Right lobe of liver (tissue), 6 donors: ENCODE results near the gene FOXP1. TPM values are rescaled to one million over a fixed set of nuclear protein-coding genes. Genes with fewer than 3 reads are reported as not detected.

Source experiments
- ATAC-seq, 4 donors: fragments of 200-7000 bp; cut with Tn5 transposase; one replicate each; pipeline ENCODE4 v1.9.1; 2020; ENCODE audit warnings: mild to moderate bottlenecking in 4 of 4, moderate library complexity in 4 of 4
- DNase-seq, 3 donors: peaks; one replicate each; pipeline ENCODE4 v3.0.0-alpha.2; 2020
- H3K27ac ChIP-seq, 3 donors: fragments of 200-600 bp; one replicate each; pipeline ENCODE4 v1.8.0; 2022
- H3K27me3 ChIP-seq, 2 donors: fragments of 200-600 bp; one replicate each; pipeline ENCODE4 v1.8.0; 2022
- H3K36me3 ChIP-seq, 4 donors: fragments of 200-600 bp; sonication (generic) in 1 of 4; one replicate each; pipeline versions ENCODE4 v1.5.1 to v1.8.0; 2017 to 2022; ENCODE audit warnings: control low read depth in 1 of 4
- H3K4me1 ChIP-seq, 4 donors: fragments of 200-600 bp; sonication (generic) in 1 of 4; one replicate each; pipeline versions ENCODE4 v1.5.1 to v1.8.0; 2017 to 2022; ENCODE audit warnings: control low read depth in 1 of 4
- H3K4me3 ChIP-seq, 3 donors: fragments of 200-600 bp; one replicate each; pipeline ENCODE4 v1.8.0; 2022
- H3K9me3 ChIP-seq, 4 donors: fragments of 200-600 bp; sonication (generic) in 1 of 4; one replicate each; pipeline versions ENCODE4 v1.5.1 to v1.8.0; 2017 to 2022; ENCODE audit warnings: control low read depth in 1 of 4
- POLR2A ChIP-seq: fragments of 450-650 bp; IDR thresholded peaks from one replicate; pipeline ENCODE4 v1.6.1; 2017; ENCODE audit warnings: antibody characterized with exemption, mild to moderate bottlenecking
- WGBS: methylation state at CpG from one replicate; pipeline ENCODE4 v1.1.6; 2018; ENCODE audit warnings: low coverage, low lambda C conversion rate; ENCODE audit not compliant: insufficient coverage; ENCODE audit errors: missing lambda C conversion rate; 5-methylcytosine and 5-hydroxymethylcytosine counted together
- intact Hi-C, 2 donors: fragments of 100-400 bp; cut with DNase I; formaldehyde crosslinking; loops; one replicate each; pipeline versions ENCODE4 v1.11.2 to v1.14.1; 2022
- total RNA-seq, 6 experiments: library from RNA; depleted of rRNA in 2 of 6; stranded (reverse); fragments of >200 nt in 2 of 6; fragmentation: NEBNext Ultra II Directional in 3 of 6; extraction: Animal tissue kit (Norgen Biotek cat#: 25700) in 3 of 6; gene quantifications; one replicate each; pipeline versions ENCODE4 v1.1.0 to v1.2.4, GENCODE V29; 2016 to 2023
- TF ChIP-seq, protein P1 (sequence below), 4 donors: fragments of 200-600 bp in 3 of 4; fragments of 450-650 bp in 1 of 4; IDR thresholded peaks; one replicate each; pipeline versions ENCODE4 v1.5.1 to v1.8.0; 2016 to 2022; ENCODE audit warnings: antibody characterized with exemption in 4 of 4, mild to moderate bottlenecking in 2 of 4
- donor health status: DM: no; HTN: yes; CAD: no.
- donor health status: DM: no; HTN: no; CAD: no.
- donor health status: DM: no; HTN: no; CAD: no.
- donor health status: DM: no; HTN: yes; CAD: no.
- donor health status: DM: no; HTN: yes; CAD: no.

FOXP1 gene
- total RNA-seq, 6 experiments from 2014 or later, result 26.7 to 47.7 (median 35.2) TPM

DNA sequence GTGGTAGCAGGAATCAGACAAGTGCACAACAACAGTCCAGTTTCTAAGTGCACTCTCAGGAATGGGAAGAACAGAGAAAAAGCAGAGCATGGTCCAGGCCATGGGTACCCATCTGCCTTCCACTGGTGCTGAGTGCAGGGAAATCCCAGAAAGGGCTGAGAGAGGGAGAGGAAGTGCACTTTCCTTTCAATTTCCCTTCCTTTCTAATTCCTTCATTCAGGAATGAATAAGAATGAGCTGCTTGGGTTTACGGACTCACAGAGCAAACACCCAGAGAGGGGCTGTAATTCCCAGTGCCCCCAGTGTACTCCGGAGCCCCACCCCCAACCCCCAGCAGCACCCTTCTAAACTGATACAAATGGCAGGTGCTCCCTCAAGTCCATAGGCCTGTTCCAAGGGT lies 300.6 kb downstream of the FOXP1 start:
- ATAC-seq, result no peak
- Histone ChIP-seq H3K27me3 (no peaks in the 10 kb centered on the region), H3K27ac (no peak overlapping the region), H3K9me3 (no peaks in the 10 kb centered on the region), H3K4me1 (no peaks in the 10 kb centered on the region), H3K36me3 (no peaks in the 10 kb centered on the region), H3K4me3 (no peak overlapping the region)
- TF ChIP-seq POLR2A, result no peak
- TF ChIP-seq, protein P1, sequence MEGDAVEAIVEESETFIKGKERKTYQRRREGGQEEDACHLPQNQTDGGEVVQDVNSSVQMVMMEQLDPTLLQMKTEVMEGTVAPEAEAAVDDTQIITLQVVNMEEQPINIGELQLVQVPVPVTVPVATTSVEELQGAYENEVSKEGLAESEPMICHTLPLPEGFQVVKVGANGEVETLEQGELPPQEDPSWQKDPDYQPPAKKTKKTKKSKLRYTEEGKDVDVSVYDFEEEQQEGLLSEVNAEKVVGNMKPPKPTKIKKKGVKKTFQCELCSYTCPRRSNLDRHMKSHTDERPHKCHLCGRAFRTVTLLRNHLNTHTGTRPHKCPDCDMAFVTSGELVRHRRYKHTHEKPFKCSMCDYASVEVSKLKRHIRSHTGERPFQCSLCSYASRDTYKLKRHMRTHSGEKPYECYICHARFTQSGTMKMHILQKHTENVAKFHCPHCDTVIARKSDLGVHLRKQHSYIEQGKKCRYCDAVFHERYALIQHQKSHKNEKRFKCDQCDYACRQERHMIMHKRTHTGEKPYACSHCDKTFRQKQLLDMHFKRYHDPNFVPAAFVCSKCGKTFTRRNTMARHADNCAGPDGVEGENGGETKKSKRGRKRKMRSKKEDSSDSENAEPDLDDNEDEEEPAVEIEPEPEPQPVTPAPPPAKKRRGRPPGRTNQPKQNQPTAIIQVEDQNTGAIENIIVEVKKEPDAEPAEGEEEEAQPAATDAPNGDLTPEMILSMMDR (IDR thresholded peaks at IDR 0.05), result no peak
- intact Hi-C loops, result no loop called here
- DNase-seq, result no peak
- WGBS, result 100% methylated on average over 1 of the region's 2 CpGs

DNA sequence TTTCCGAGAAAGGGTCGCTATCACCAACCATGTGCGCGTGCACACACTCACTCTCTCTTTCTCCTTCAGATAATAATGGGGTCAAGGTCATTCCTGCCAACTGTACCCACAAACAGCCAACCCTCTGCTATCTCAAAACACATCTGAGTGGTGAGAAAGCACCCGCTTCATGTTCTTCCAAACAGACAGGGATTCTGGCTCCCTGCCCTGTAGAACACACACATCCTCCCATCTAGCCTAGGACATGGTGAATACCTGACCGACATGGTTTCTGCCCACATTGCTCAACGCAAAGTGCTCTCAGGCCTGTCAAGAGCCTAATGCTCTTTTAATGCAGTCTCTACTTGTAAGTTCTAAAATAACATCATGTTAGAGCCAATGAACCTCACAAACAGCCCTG lies 302.2 kb downstream of the FOXP1 start:
- DNase-seq, result no peak
- intact Hi-C loops, result no loop called here
- Histone ChIP-seq H3K36me3 (no peaks in the 10 kb centered on the region), H3K27ac (no peak overlapping the region), H3K4me1 (no peaks in the 10 kb centered on the region), H3K9me3 (no peaks in the 10 kb centered on the region), H3K27me3 (no peaks in the 10 kb centered on the region), H3K4me3 (no peak overlapping the region)
- 94% methylated on average over 3 of the region's 7 CpGs for WGBS
- ATAC-seq, result no peak
- TF ChIP-seq, protein P1 (IDR thresholded peaks at IDR 0.05), result no peak
- no peak for TF ChIP-seq POLR2A

DNA sequence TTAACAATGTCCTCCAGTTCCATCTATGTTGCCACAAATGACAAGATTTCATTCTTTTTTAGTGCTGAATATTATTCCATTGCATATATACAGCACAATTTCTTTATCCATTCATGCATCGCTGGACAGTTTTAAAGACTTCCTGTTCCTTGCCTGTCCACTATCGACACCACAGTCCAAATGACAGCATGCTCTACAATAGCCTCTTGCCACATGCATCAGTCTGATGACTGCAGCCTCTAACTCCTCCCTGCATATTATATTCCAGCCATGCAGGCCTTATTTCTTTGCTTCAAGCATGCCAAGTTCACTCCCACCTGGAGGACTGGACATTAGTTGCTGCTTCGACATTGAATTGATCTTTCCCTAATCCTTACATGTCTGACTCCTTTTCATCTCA lies 306.2 kb downstream of the FOXP1 start:
- no peaks in the 10 kb centered on the region for H3K4me1 ChIP-seq
- no peaks in the 10 kb centered on the region for H3K9me3 ChIP-seq
- TF ChIP-seq POLR2A, result no peak
- TF ChIP-seq, protein P1 (IDR thresholded peaks at IDR 0.05), result no peak
- no peaks in the 10 kb centered on the region for H3K36me3 ChIP-seq
- H3K27ac ChIP-seq, result no peak overlapping the region
- no peak overlapping the region for H3K4me3 ChIP-seq
- DNase-seq (no peak), ATAC-seq (no peak)
- 67% methylated on average over 3 of the region's 3 CpGs for WGBS
- intact Hi-C loops, result no loop called here
- no peaks in the 10 kb centered on the region for H3K27me3 ChIP-seq

DNA sequence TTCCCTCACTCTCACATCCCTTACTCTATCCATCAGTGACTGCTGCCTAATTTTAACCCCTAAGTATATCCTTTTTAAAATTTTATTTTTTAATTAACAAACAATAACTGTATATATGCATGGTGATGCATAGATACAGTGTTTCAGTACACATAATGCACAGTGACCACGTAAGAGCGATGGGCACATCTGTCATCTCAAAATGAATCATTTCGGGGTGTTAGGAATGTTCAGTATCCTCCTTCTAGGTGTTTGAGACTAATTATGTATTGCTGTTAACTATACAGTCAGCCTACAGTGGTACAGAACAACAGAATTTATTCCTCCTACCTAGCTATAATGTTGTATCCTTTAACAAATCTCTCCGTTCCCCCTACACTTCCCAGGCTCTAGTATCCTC lies 307.0 kb downstream of the FOXP1 start:
- Histone ChIP-seq H3K27me3 (no peaks in the 10 kb centered on the region), H3K4me3 (no peak overlapping the region), H3K36me3 (no peaks in the 10 kb centered on the region), H3K4me1 (no peaks in the 10 kb centered on the region), H3K9me3 (no peaks in the 10 kb centered on the region), H3K27ac (no peak overlapping the region)
- ATAC-seq, result no peak
- TF ChIP-seq POLR2A, result no peak
- TF ChIP-seq, protein P1 (IDR thresholded peaks at IDR 0.05), result no peak
- intact Hi-C loops, result no loop called here
- no peak for DNase-seq
- 92% methylated on average over 4 of the region's 4 CpGs for WGBS

DNA sequence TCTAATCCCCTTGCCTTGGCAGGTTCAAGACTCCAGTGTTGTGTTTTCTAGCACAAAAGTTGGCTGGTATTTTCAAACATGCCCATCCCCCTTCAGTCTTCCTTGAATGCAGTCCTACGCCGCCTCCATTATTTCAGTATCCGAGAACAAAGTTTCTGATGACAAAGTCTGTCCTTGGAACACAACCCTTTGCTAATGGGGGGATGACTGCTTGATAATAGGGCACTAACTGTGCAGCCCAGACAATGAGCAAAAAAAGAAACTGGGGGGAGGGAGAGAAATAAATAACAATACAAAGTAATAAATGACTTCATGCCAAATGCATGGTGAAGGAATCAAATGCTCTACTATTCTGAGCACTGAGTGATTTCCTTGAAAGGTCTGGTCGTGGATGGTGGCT lies 310.1 kb downstream of the FOXP1 start:
- ATAC-seq, result no peak

More for the DNA sequence above, 310.1 kb downstream of the FOXP1 start:
- H3K4me3 ChIP-seq, result no peak overlapping the region
- no peaks in the 10 kb centered on the region for H3K27me3 ChIP-seq
- no peaks in the 10 kb centered on the region for H3K36me3 ChIP-seq
- DNase-seq, result no peak
- no peak overlapping the region for H3K27ac ChIP-seq
- 91% methylated on average over 4 of the region's 4 CpGs for WGBS
- H3K9me3 ChIP-seq, result no peaks in the 10 kb centered on the region
- TF ChIP-seq, protein P1 (IDR thresholded peaks at IDR 0.05), result no peak
- TF ChIP-seq POLR2A, result no peak
- intact Hi-C loops, result no loop called here
- no peaks in the 10 kb centered on the region for H3K4me1 ChIP-seq
